HL-60 (cell line): ENCODE measurements around the gene BRD8.

ENCODE experiments used
- DNase-seq, 2 experiments: peaks; one replicate each; pipeline ENCODE4 v3.0.0-alpha.2; 2010 to 2020; ENCODE audit warnings: low read depth in 1 of 2, low spot score in 1 of 2
- H3K27ac ChIP-seq: fragments of 250-450 bp; sonication (Bioruptor Pico); replicated peaks from 2 replicates; pipeline ENCODE4 v1.5.1; 2020; ENCODE audit warnings: mild to moderate bottlenecking, moderate library complexity
- H3K27me3 ChIP-seq: fragments of 250-450 bp; sonication (Bioruptor Pico); 2 replicates; pipeline ENCODE4 v1.5.1; 2021; ENCODE audit warnings: mild to moderate bottlenecking, moderate library complexity; ENCODE audit not compliant: insufficient read depth, poor library complexity, severe bottlenecking
- H3K4me3 ChIP-seq: replicated peaks from 2 replicates; pipeline ENCODE4 v1.5.1; 2011; ENCODE audit warnings: mild to moderate bottlenecking, control low read depth, low read length; ENCODE audit not compliant: insufficient read depth
- GABPA ChIP-seq: IDR thresholded peaks from 2 replicates; pipeline ENCODE4 v1.6.1; 2012; ENCODE audit warnings: low read depth
- POLR2AphosphoS5 ChIP-seq: IDR thresholded peaks from 2 replicates; pipeline ENCODE4 v1.6.1; 2012; ENCODE audit warnings: low read depth
- SPI1 ChIP-seq: IDR thresholded peaks from 2 replicates; pipeline ENCODE4 v1.6.1; 2012; ENCODE audit warnings: low read depth, mild to moderate bottlenecking, borderline replicate concordance
- TF ChIP-seq, protein P1 (sequence below): IDR thresholded peaks from 2 replicates; pipeline ENCODE4 v1.6.1; 2012; ENCODE audit warnings: low read depth; ENCODE audit not compliant: insufficient replicate concordance
- TF ChIP-seq, protein P2 (sequence below): IDR thresholded peaks from one replicate; pipeline ENCODE4 v1.5.1; 2011; ENCODE audit warnings: low read length, control low read depth, inconsistent platforms; ENCODE audit not compliant: insufficient read depth

The BRD8 gene

DNA sequence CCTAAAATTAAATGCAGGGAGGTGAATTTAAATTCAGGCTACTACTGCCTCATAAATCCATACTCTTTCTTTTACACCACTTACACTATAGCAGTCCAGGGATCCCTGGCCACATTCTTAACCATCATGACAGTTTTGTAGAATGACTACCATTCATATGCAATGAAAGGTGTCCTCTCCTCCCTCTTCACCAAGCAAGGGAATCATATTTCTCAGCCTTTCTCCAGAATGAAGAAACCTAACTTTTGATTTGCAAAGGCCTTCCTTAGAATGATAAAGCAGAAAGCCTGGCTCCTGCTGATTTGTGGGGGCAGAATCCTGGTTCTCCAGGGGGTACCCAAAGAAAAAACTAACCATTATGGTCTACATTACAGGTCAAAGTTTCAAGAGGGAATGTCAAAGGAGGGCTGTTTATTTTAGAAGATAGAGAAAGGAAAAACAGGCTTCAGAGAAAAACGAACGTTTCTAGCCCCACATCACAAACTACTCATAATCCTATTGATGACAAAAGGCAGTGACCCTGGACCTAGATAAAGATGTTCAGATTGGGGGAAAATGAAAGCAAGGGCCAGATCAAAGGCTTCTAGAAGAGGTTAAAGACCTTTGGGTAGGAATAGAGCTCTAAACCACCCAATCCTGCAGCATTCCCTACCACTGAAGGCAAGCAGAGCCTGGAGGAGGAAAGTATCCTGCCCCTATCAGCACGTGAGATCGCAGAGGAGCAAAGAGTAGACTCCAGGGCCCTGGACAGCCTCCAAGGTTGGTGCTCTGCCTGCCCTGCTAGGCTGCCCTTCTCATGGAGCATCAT, 83.1 kb downstream of the BRD8 start:
- no peaks in the 10 kb centered on the region for H3K27me3 ChIP-seq
- no peak for DNase-seq

DNA sequence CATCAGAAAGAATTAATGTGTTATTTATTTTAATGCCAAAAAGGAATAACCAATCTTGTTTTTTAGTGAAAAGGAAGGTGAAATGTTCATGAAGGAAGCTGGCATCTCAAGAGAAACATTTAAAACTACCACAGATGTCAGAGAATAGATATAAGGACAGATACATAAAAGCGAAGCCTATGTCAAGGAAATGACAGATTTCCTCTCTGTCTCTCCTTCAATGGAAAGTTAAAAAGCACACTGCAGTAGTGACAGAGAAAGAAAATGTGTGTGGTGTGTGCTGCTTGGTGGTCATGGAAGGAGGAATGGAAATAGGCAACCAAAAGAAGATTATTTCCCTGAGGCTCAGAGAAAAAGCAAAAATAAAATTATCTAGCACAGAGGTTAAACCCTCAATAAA, 85.4 kb downstream of the BRD8 start:
- DNase-seq = no peak
- H3K27me3 ChIP-seq = no peaks in the 10 kb centered on the region
- no peak for TF ChIP-seq SPI1
- TF ChIP-seq POLR2AphosphoS5 = no peak
- TF ChIP-seq, protein P1, sequence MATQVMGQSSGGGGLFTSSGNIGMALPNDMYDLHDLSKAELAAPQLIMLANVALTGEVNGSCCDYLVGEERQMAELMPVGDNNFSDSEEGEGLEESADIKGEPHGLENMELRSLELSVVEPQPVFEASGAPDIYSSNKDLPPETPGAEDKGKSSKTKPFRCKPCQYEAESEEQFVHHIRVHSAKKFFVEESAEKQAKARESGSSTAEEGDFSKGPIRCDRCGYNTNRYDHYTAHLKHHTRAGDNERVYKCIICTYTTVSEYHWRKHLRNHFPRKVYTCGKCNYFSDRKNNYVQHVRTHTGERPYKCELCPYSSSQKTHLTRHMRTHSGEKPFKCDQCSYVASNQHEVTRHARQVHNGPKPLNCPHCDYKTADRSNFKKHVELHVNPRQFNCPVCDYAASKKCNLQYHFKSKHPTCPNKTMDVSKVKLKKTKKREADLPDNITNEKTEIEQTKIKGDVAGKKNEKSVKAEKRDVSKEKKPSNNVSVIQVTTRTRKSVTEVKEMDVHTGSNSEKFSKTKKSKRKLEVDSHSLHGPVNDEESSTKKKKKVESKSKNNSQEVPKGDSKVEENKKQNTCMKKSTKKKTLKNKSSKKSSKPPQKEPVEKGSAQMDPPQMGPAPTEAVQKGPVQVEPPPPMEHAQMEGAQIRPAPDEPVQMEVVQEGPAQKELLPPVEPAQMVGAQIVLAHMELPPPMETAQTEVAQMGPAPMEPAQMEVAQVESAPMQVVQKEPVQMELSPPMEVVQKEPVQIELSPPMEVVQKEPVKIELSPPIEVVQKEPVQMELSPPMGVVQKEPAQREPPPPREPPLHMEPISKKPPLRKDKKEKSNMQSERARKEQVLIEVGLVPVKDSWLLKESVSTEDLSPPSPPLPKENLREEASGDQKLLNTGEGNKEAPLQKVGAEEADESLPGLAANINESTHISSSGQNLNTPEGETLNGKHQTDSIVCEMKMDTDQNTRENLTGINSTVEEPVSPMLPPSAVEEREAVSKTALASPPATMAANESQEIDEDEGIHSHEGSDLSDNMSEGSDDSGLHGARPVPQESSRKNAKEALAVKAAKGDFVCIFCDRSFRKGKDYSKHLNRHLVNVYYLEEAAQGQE = no peak
- no peak for TF ChIP-seq GABPA
- TF ChIP-seq, protein P2, sequence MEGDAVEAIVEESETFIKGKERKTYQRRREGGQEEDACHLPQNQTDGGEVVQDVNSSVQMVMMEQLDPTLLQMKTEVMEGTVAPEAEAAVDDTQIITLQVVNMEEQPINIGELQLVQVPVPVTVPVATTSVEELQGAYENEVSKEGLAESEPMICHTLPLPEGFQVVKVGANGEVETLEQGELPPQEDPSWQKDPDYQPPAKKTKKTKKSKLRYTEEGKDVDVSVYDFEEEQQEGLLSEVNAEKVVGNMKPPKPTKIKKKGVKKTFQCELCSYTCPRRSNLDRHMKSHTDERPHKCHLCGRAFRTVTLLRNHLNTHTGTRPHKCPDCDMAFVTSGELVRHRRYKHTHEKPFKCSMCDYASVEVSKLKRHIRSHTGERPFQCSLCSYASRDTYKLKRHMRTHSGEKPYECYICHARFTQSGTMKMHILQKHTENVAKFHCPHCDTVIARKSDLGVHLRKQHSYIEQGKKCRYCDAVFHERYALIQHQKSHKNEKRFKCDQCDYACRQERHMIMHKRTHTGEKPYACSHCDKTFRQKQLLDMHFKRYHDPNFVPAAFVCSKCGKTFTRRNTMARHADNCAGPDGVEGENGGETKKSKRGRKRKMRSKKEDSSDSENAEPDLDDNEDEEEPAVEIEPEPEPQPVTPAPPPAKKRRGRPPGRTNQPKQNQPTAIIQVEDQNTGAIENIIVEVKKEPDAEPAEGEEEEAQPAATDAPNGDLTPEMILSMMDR = no peak
- no peak overlapping the region for H3K27ac ChIP-seq
- H3K4me3 ChIP-seq = no peak overlapping the region

More for the DNA sequence above, 83.1 kb downstream of the BRD8 start:
- TF ChIP-seq, protein P2 = no peak
- H3K27ac ChIP-seq = no peak overlapping the region
- H3K4me3 ChIP-seq = no peak overlapping the region

DNA sequence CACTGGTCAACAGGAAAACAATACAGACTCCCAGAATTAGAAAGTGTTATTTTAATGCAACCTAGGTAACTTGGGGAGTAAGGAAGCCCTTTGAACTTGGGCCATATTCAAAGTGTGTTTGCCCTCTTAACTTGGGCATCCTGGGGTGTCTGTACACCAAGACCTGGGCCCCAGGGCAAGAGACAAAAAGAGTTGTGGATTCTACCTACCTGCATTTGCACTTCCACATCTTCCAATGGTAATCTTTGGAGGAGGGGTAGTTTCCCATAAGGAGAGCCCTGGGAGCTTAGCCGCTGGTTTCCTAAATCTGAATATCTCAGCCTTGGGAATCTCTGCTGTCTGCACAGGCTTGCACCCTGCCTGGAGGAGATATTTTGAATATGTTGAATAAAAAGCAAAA, 86.1 kb downstream of the BRD8 start:
- Histone ChIP-seq H3K4me3 (no peak overlapping the region), H3K27ac (no peak overlapping the region), H3K27me3 (no peaks in the 10 kb centered on the region)
- TF ChIP-seq, protein P1 = no peak
- TF ChIP-seq, protein P2 = no peak
- TF ChIP-seq GABPA (no peak), POLR2AphosphoS5 (no peak), SPI1 (no peak)
- DNase-seq = no peak

DNA sequence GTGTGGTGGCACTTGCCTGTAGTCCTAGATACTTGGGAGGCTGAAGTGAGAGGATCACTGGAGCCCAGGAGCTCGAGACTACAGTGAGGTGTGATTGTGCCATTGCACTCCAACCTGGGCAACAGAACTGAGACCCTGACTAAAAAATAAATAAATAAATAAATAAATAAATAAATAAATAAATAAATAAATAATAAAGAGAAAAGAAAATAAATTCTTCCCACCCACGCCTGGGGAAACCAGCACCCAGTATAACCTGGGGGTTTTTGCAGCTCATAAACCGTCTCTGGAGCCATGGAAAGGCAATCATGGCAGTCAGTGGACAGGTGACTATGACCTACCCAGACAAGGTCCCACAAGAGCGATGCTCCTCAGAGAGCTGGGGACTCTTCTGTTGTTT, 86.7 kb downstream of the BRD8 start:
- Histone ChIP-seq H3K4me3 (no peak overlapping the region), H3K27ac (no peak overlapping the region), H3K27me3 (no peaks in the 10 kb centered on the region)
- TF ChIP-seq, protein P2 = no peak
- TF ChIP-seq SPI1 (no peak), POLR2AphosphoS5 (no peak), GABPA (no peak)
- TF ChIP-seq, protein P1 = no peak
- DNase-seq = no peak
